Activated naive CD8-positive, alpha-beta T cell treated with anti-CD3 and anti-CD28 coated beads for 36 hours (primary cell): ENCODE data around the gene ATG16L1. TPM values are rescaled to one million over a fixed set of nuclear protein-coding genes. Genes with fewer than 3 reads are reported as not detected.

ENCODE experiments used
- DNase-seq: peaks from one replicate; pipeline ENCODE4 v3.0.0; 2021
- H3K27ac Mint-ChIP-seq: one replicate; pipeline ENCODE4 v1.8.0; 2022; ENCODE audit warnings: mild to moderate bottlenecking, moderate library complexity, mixed read lengths
- H3K27me3 Mint-ChIP-seq: one replicate; pipeline ENCODE4 v1.8.0; 2022; ENCODE audit warnings: mild to moderate bottlenecking, mixed read lengths
- H3K36me3 Mint-ChIP-seq: one replicate; pipeline ENCODE4 v1.8.0; 2021; ENCODE audit warnings: mild to moderate bottlenecking, mixed read lengths
- H3K4me1 Mint-ChIP-seq: one replicate; pipeline ENCODE4 v1.8.0; 2021; ENCODE audit warnings: mixed read lengths
- H3K4me3 Mint-ChIP-seq: one replicate; pipeline ENCODE4 v1.8.0; 2022; ENCODE audit warnings: mild to moderate bottlenecking, moderate library complexity, mixed read lengths
- H3K9me3 Mint-ChIP-seq: one replicate; pipeline ENCODE4 v1.8.0; 2022; ENCODE audit warnings: mixed read lengths
- total RNA-seq, 2 experiments: library from RNA; stranded (reverse); gene quantifications; one replicate each; pipeline ENCODE4 v1.2.3, GENCODE V29; 2021

The ATG16L1 gene
- total RNA-seq, 2 experiments from 2014 or later, result 23.4 to 26.1 TPM

GRCh38 chr2:233338812-233339368 lies 87.4 kb downstream of the ATG16L1 start:
- no peaks in the 10 kb centered on the region for H3K27me3 Mint-ChIP-seq
- H3K9me3 Mint-ChIP-seq, result no peaks in the 10 kb centered on the region
- peaks cover 20% of the 10 kb centered on the region for H3K4me1 Mint-ChIP-seq

GRCh38 chr2:233339427-233339826 lies 88.0 kb downstream of the ATG16L1 start:
- Mint-ChIP-seq H3K4me3 (no peak overlapping the region), H3K27ac (no peak overlapping the region), H3K9me3 (no peaks in the 10 kb centered on the region), H3K27me3 (no peaks in the 10 kb centered on the region), H3K36me3 (no peaks in the 10 kb centered on the region), H3K4me1 (peaks cover 20% of the 10 kb centered on the region)
- DNase-seq, result no peak

More at GRCh38 chr2:233338812-233339368, 87.4 kb downstream of the ATG16L1 start:
- no peak overlapping the region for H3K27ac Mint-ChIP-seq
- H3K4me3 Mint-ChIP-seq, result no peak overlapping the region
- H3K36me3 Mint-ChIP-seq, result no peaks in the 10 kb centered on the region
- no peak for DNase-seq

GRCh38 chr2:233341296-233341695 lies 89.8 kb downstream of the ATG16L1 start:
- H3K36me3 Mint-ChIP-seq, result no peaks in the 10 kb centered on the region
- H3K27me3 Mint-ChIP-seq, result no peaks in the 10 kb centered on the region
- no peak overlapping the region for H3K4me3 Mint-ChIP-seq
- peaks cover 12% of the 10 kb centered on the region for H3K4me1 Mint-ChIP-seq
- H3K27ac Mint-ChIP-seq, result no peak overlapping the region
- no peak for DNase-seq
- no peaks in the 10 kb centered on the region for H3K9me3 Mint-ChIP-seq

GRCh38 chr2:233342301-233342700 lies 90.8 kb downstream of the ATG16L1 start:
- H3K27ac Mint-ChIP-seq, result no peak overlapping the region
- no peaks in the 10 kb centered on the region for H3K9me3 Mint-ChIP-seq
- no peak overlapping the region for H3K4me3 Mint-ChIP-seq
- DNase-seq, result no peak
- H3K27me3 Mint-ChIP-seq, result no peaks in the 10 kb centered on the region
- peaks cover 12% of the 10 kb centered on the region for H3K4me1 Mint-ChIP-seq
- H3K36me3 Mint-ChIP-seq, result no peaks in the 10 kb centered on the region

- Mint-ChIP-seq H3K9me3 (no peaks in the 10 kb centered on the region), H3K27ac (no peak overlapping the region), H3K36me3 (no peaks in the 10 kb centered on the region), H3K4me1 (peaks cover 12% of the 10 kb centered on the region), H3K27me3 (no peaks in the 10 kb centered on the region), H3K4me3 (no peak overlapping the region)
- no peak for DNase-seq
These were observed 91.8 kb downstream of the ATG16L1 start for GRCh38 chr2:233343171-233343705.

Other genes with a start within 250 kb of the ATG16L1 start
- not detected for gene NGEF, start 238.4 kb upstream of the ATG16L1 start, total RNA-seq
- gene NEU2, start 219.0 kb upstream of the ATG16L1 start, total RNA-seq, result not detected
- 10 to 100 TPM; 38.7 to 41.8 TPM for gene INPP5D, start 191.3 kb upstream of the ATG16L1 start, total RNA-seq
- under 1 TPM in 1 of 2 experiments, not detected in 1; 0.31 TPM for gene SAG, start 56.1 kb downstream of the ATG16L1 start, total RNA-seq
- 10 to 100 TPM; 63.2 to 76.0 TPM for gene DGKD, start 102.8 kb downstream of the ATG16L1 start, total RNA-seq